GM21723 (cell line): ENCODE measurements around the gene DMC1.

Experiments
- ATAC-seq: cut with Tn5 transposase; IDR thresholded peaks from one replicate; pipeline ENCODE4 v1.9.1; 2021; ENCODE audit warnings: mild to moderate bottlenecking, moderate library complexity; ENCODE audit not compliant: unreplicated experiment

The DMC1 gene

DNA sequence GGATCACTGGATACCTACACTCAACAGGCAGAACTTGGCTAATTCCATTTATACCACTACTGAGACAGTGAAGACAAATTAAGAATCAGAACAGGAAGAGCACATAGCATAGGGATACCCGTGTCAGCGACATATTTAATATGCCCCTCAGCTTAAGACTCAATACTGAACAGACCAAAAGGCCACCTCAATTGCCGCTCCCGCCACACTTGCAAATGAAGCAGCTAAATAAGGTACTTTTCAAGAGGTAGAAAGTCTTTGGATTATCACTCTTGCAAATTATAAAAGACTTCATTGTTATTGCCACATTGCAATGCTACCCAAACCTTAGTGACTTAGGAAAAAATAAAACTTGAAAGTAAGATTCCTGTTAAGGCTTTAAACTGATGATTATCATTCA is 67.0 kb downstream of the DMC1 start:
- ATAC-seq: no peak

DNA sequence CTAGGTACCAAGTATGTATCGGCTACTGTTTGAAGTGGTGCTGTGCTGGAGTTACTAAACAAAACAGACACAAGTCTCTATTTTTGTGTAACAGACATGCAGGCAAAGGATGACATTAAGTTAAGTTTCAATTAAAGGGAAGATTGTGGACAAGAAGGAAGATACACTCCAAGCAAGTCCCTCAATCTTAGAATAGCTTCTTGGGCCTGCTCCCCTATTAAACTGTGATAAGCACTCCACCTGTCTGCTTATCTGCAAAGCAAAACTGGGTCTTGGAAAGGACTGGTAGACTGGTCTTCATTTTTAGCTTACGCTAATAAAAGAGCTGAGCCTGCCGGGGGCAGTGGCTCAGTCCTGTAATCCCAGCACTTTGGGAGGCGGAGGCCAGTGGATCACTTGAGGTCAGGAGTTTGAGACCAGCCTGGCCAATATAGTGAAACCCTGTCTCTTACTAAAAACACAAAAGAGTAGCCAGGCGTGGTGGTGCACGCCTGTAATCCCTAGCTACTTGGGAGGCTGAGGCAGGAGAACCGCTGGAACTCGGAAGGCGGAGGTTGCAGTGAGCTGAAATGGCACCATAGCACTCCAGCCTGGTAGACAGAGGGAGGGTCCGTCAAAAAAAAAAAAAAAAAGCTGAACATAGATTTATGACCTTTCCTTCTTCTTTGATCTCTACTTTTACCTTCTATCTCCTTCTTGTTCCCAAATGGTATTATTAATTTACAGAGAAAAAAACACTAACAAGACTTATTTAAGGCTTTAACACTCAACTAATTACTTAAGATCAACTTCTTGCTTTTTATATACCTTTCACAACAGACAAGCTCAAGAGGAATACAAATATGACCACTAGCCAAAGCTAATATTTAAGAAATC is 67.9 kb downstream of the DMC1 start:
- no peak for ATAC-seq

DNA sequence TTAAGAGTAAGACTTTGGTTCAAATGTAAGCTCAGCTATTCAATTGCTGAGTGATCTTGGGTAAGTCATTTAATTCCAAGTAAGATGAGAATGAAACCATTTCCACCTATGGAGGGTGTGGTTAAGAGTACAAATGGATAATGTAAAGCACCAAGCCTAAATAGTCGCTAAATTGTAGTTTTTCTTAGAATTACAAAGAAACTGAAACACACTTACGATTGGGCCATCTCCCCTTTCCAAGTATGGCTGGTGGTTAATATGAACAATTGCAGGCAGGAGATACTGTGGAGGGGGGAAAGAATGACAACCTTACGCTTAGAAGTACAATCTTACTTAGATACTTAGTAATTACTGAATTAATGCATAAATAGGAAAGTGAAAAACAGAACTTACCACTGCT is 72.1 kb downstream of the DMC1 start:
- no peak for ATAC-seq

DNA sequence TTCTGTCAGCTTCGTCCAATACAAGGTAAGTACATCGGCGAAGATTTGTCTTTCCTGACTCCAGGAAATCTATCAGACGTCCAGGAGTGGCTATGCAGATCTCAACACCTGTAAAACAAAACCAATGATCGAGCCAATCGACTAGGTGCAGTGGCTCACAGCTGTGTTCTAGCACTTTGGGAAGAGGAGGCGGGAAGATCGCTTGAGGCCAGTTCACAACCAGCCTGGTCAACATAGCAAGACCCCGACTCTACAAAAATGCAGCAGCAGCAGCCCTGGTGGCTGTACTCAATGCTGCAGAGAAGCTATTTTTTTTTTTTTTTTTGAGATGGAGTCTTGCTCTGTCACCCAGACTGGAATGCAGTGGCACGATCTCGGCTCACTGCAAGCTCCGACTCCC is 75.0 kb downstream of the DMC1 start:
- no peak for ATAC-seq

DNA sequence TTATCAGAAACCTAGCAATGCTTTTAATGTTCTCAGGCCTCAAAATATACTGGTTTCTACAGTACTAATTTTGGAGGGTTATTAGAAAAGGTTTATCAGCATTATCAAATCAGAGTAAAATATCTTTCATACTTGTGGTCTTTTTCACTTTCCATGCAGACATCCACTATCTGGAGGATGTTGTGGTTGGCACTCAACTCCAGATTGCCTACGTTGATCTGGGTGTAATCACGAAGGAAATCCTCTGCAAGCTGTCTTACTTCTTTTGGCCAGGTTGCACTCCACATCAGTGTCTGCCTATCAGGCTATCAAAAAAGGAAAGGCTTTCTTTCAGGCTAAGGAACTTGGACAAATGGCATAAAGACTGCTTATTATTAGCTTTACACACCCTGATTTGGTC is 75.5 kb downstream of the DMC1 start:
- ATAC-seq: no peak

DNA sequence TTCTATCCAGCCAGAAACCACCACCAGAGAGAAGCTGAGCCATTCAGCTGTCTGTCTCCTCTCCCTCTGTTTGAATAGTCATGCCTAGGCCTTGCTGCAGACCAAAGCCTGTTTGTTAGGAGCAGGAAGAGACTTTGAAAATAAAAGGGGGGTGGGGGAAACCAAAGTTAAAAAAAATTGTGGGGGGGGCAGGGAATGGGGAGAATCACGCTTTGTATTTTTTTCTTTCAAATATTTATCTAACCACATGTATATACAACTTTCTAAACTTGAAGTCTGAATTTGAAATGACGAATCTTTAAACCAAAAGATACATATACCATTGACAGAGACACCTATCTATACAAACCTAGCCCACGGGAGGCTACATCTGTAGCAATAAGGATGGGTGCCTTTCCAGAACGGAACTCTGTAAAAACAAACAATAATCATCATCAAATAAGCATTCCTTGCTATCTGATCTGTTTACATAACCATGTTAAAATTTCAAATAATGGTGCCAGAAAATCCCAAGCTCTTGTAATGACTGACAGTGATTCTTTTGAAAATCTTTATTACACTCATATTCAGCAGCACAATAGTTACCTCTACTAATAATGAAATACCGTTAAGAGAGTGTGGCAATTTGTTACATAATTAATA is 78.2 kb downstream of the DMC1 start:
- no peak for ATAC-seq

DNA sequence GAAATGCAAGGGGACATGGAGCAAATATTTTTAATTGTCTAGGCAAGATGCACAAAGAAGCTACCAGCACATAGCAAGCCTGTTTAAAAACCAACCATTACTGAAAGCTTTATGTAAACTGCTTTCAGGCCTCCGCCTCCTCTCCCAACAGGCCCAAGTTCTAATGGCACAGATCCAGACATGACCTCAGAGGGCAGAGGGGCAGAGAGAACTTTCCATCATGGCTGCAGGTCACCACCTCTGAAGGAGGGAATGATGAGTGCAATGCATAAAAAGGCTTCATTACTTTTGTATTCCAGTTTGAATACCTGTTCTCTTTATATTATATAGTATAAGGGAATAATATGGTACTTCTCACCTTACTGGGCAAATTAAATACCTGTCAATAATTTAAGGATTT is 79.1 kb downstream of the DMC1 start:
- no peak for ATAC-seq

DNA sequence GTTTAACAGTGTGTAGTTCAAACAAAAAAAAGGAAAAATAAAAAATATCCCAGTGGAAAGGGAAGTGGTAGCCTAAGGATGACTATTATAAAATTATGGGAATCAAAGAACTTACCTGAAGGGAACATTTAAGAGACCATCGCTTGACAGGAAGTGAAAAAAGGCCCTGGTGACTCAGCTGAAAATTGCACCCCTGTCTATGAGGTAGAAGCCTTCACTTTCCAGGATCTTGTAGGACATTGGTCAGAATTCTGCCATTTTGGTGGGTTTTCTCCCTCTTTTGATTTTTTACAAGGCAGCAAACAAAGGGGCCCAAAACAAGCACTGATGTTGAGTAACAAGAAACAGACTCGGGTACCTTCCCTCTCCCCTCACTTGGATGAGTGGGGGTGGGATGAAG is 79.5 kb downstream of the DMC1 start:
- no peak for ATAC-seq

DNA sequence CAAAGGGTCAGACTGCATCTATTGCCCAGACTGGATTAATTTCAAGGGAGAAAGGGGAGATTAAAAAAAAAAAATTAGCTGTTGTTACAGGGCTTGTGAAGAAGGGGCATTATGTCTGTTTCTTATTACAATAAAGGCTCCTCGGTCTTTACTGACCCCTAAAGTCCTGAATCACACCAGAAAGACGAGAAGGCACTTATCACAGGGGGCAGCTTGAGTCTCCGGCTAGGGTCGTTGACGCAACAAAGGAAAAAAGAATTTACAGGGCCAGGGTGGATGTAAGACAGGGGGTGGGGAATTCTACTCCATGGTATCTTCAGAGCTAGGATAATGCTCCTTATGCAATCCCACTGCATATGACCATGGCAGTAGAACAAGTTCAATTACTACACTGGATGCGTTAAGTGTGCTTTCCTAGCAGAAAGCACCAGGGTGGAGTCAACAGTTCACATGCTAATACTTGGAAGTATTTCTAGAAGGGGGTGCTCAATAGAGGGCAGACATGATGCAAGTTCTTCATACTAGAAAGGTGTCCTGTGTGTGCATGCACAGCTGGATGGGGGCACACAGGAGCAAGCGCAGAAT is 80.3 kb downstream of the DMC1 start:
- no peak for ATAC-seq

DNA sequence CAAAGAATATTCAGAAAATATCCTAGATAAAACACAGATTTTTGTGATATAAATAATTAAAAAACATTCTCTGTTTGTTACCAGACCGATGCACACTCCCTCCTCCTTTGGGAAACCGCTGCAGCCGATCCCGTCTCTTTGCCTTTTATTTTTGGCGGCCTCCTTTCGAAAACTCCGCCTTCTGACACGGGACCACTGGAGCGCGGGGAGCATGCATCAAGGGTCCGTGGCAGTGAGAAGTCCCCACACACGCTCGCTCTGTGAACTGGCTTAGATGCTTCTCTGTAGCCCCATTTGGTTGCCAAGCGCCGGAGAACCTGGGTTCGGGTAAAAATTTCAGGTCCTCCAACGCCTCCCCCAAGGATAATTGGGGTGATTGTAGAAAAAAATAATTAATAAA is 80.8 kb downstream of the DMC1 start:
- no peak for ATAC-seq

DNA sequence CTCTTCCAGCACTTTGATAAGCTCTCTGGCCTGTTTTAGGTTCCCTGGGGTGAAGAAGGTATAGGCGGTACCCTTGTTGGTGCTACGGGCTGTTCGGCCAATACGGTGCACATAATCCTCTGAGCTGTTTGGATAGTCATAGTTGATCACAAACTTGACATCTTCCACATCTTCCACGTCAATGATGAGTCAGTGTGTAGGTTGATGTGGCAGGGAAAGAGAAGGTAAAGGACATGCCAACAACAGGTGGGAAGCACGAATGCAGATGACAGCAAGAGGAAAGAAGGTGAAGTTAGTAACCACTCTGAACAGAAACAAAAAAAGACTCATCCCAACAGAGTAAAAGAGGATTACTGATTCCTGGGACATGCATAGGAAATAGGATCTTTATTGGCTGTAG is 82.0 kb downstream of the DMC1 start:
- no peak for ATAC-seq

DNA sequence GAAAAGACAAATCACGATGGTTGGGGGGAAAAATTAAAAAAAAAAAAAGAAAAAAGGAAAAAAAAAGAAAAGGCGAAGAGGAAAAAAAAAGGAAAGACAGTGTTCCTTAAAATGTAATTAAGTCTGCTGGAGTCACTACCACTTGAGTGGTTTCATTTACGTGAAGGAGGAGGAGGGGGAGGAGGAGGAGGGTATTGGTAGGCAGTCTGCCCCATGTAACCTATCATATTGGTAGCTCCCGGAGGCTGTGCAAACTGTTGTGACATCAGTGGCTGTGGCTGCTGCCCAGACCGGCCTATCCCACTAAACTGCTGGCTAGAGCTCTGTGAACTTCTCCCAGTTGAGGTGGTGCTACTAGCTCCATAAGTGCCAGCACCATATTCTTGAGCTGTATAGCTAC is 84.2 kb downstream of the DMC1 start:
- no peak for ATAC-seq

DNA sequence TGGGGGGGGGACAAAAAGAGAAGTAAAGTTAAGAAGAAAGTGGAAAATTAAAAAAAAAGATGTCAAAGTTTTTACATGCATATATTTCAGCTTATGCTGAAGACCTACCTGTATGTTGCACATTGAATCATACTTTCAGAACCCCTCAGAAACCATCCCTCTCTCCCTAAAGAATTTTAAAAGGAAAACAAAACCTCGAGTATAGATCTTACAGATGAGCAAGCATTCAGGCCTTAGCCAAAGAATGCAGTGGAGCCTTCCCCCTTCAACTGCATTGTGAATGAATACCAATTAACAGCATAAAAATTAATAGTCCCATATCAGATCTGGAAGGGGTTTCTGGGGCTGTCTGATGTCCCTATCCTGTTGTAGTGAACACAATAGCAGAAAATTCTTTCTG is 85.7 kb downstream of the DMC1 start:
- no peak for ATAC-seq

DNA sequence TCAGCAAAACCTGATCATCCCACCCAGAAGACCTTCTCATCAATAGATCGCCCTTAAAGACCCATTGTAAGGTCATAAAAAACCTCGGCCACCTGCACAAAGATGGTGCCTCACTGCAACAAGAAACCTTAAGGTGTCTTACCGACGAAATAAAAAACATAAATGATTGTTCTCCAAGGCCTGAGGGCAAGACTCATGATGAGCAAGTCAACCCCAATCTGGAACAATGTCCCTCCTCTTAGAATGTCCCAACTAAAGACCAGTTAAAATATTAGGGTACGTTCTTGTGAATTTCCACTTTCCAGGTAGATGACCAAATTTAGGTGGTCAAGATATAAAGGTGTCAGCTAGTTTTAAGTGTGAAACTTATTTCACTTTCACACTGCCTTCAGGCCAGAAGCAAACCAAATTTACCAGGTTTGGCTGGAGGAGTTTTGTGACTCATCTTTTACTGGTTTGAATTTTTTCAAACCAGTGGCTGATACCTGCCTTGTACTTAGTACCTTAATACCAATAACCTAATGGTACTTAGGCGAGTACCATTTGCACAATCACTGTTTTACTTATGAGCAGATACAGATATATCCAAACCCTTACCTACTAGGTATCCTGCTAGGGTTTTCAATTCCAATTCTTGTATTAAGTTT is 87.2 kb downstream of the DMC1 start:
- no peak for ATAC-seq

DNA sequence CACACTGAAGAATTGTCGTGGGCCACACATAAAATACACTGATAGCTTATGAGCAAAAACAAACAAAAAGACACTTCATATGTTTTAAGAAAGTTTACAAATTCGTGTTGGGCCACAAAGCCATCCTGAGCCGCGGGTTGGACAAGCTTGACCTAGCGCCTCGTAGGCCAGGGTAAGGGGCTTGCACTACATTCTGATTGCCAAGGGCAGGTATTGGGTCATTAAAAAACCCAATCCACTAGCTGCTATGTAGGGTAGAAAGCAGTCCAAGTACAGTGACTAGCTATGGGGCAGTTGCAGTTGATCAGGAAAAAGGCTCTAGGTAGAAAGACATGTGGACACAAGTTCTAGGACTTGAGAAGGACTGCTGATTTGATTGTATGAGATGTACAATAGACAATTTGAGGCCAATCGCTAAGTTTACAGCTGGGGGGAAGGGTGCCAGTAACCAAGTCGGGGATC is 88.1 kb downstream of the DMC1 start:
- no peak for ATAC-seq

DNA sequence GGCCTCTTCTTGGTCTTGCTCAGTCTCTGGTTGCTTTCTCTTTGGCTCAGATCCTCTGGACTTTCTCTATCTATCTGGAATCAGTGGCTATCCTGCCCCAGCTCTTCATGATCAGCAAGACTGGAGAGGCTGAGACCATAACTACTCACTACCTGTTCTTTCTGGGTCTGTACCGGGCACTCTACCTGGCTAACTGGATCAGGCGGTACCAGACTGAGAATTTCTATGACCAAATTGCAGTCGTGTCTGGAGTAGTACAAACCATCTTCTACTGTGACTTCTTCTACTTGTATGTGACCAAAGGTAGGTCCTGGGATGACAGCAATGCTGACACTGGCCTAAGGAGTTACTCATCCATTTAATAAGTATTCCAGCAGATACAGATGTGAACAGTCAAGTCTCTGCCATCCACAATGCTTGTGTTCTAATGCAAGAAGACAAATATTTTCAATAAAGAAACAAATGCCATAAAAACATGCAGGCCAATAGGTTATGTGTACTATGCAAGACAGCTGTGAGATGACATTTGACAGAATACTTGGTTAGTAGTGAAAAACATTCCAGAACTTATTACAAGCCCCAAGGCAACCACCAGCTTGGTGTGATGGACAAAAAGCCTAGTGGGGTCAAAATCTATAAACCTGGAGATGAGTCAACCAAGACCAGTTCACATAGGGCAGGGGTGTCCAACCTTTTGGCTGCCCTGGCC is 88.7 kb downstream of the DMC1 start:
- no peak for ATAC-seq

DNA sequence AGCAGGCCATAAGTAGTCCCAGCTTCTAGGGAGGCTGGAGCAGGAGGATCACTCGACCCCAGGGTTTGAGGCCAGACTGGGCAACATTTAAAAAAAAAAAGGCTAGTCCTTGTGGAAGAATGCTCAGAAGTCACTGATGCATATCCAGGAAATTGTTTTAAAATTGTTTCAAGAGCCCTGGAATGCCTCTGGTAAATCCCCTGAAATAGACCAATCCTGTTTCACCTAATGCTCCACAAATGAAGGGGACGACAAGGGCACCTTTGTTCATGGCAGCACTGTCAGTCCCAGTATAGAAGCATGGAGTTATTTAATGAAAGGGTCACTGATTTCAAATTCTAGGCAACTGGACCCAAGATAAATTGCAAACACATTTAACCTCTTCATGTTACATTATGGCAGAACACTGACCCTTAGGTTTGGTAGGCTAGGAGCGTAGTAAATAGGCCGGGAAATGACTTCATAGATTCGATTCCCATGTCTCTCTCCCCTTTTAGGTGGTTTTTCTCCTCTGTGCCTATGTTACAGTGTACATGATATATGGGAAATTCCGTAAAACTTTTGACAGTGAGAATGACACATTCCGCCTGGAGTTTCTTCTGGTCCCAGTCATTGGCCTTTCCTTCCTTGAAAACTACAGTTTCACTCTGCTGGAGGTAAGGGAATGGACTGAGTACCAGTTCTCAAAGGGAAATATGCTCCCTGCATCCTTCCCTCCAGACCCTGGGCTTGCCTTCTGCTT is 90.7 kb downstream of the DMC1 start:
- ATAC-seq: no peak

DNA sequence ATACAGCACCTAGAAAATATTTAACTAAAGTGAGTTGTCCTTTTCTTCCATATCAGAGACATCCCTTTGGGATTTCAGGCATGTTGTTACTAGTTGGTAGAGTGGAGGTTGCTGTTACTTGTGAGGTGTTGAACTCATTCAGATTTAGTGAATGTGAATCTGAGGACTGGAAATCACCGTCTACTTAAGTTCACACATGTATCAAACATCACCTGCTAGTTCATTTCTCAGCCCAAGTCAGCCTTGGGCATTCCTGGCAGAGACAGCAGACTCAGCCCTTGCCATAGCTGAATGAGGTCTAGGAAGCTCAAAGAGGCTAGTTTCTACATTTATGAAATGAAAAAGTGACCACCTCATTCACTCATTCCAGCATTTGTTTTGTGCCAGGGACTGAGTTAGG is 92.4 kb downstream of the DMC1 start:
- no peak for ATAC-seq

DNA sequence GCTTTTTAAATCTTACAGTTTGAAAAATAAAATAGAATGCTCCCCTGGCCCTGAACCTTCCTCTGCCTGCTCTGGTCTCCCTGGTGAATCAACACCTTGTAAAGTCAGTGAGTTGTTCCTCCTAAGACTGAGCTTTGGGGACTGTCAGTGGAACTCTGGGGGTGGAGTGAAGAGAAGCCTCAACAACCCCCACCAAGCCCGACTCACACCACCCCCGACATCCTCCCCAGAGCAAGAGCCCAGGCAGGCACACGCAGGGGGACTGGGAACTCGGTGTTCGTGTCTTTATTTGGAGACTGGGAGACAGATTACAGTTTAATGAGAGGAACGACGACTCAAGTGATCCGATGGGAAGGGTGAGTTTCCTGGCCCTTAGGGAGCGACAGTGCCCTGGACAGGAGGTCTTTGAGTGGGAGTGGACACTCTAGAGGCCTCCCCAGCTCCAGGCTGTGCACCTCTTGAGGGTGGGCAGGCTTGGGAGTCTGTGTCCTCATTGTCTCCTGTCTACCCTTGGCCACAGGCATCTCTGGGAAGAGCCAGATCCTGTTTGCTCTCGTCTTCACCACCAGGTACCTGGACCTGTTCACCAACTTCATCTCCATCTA is 95.9 kb downstream of the DMC1 start:
- ATAC-seq: no peak

DNA sequence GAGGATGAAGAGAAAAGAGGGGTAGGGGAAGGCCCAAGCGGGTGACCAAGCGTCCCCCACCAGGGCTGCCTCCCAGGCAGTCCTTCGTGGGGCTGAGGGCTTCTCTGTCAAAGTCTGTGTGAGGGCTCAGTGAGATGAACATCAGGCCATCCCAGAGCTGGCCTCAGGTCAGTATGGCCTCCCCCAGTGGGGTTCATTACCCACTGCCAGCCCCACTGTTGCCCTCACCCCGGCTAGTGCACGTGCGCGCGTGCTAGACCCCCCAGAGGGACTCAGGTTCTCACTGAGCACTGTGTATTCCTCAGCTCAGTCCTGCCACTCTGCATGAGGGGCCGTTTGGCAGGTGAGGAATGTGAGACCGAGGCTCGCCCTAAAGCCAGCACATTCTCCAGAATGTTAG is 98.7 kb downstream of the DMC1 start:
- ATAC-seq: no peak
